OCI-LY7 (cell line): ENCODE measurements around the gene GMPPA.

ENCODE experiments used
- CTCF ChIP-seq: fragments of 200-600 bp; sonication (generic); conservative IDR thresholded peaks from 2 replicates; pipeline ENCODE4 v1.5.1; 2014; ENCODE audit warnings: mild to moderate bottlenecking, antibody characterized with exemption, low read length, moderate library complexity, mixed read lengths
- EZH2phosphoT487 ChIP-seq: fragments of 200-600 bp; sonication (generic); IDR thresholded peaks from 2 replicates; pipeline ENCODE4 v1.6.1; 2018; ENCODE audit warnings: low read depth, borderline replicate concordance, mild to moderate bottlenecking, mixed run types, antibody characterized with exemption, low read length, moderate library complexity, mixed read lengths

- TF ChIP-seq CTCF: no peak
- TF ChIP-seq EZH2phosphoT487: no peak
Measured at GRCh38 chr2:219496247-219496824, 2.4 kb upstream of the GMPPA start.
